Left colon (tissue), 2 donors: ENCODE data around the gene ZNRD2. TPM values are rescaled to one million over a fixed set of nuclear protein-coding genes. Genes with fewer than 3 reads are reported as not detected.
"Not testable (repeated sequence)": the region's sequence is repeated elsewhere in the genome, so short reads cannot be mapped to it uniquely, and the experiment has no call there.

Experiments
- ATAC-seq: fragments of 200-7000 bp; cut with Tn5 transposase; one replicate; pipeline ENCODE4 v1.9.1; 2020; ENCODE audit warnings: mild to moderate bottlenecking, moderate library complexity
- DNase-seq, 2 donors: peaks; one replicate each; pipeline ENCODE4 v3.0.0-alpha.2; 2020
- intact Hi-C, 2 donors: fragments of 100-400 bp; cut with DNase I in 1 of 2; cut with micrococcal nuclease in 1 of 2; formaldehyde crosslinking; loops; one replicate each; pipeline versions ENCODE4 v1.11.2 to v1.14.0; 2022; cut with DNase I, micrococcal nuclease
- long read RNA-seq: library from polyadenylated mRNA; unstranded; transcript quantifications from one replicate; pipeline ENCODE4 v2.0.0, GENCODE V29; 2021
- total RNA-seq, 2 donors: library from RNA; stranded (reverse); fragmentation: NEBNext Ultra II Directional; extraction: Animal tissue kit (Norgen Biotek cat#: 25700); gene quantifications; one replicate each; pipeline ENCODE4 v1.2.1, GENCODE V29; 2021
- donor health status: DM: no; HTN: no; CAD: no.
- donor health status: DM: yes; HTN: yes; CAD: no.

Gene ZNRD2
- total RNA-seq, result 10 to 100 TPM; 15.4 to 18.5 TPM
- long read RNA-seq, transcript SSSCA1-201 (4 exons, 698 nt), result major isoform, 12 of 15 reads
- long read RNA-seq, partial matches to known transcripts, result 0 of 15 reads
- long read RNA-seq, other reads (novel, unspliced or antisense), result 3 of 15 reads

- ATAC-seq (peak; percentile 73), DNase-seq (peak; percentile 98 to 99)
- intact Hi-C loops, result loop anchor here in 1 of 2 donors (10.0 kb wide), 1 partner anchor 55 kb away; no protein-coding TSS in a partner anchor
Observed at GRCh38 chr11:65569973-65570918, at the start of gene ZNRD2. Gene ZNRD2, plus strand, starts transcription at chr11:65570477. Its CDS starts 15 bp downstream, at chr11:65570492.

GRCh38 chr11:65521777-65522521 is 48.3 kb upstream of the ZNRD2 start:
- DNase-seq, ATAC-seq, intact Hi-C loops: not testable (repeated sequence)

GRCh38 chr11:65522718-65523630 is 47.3 kb upstream of the ZNRD2 start:
- ATAC-seq, intact Hi-C loops, DNase-seq: not testable (repeated sequence)

- ATAC-seq, intact Hi-C loops, DNase-seq: not testable (repeated sequence)
Observed at GRCh38 chr11:65523631-65523968, 46.7 kb upstream of the ZNRD2 start.

GRCh38 chr11:65524014-65524740 is 46.1 kb upstream of the ZNRD2 start:
- intact Hi-C loops, result no loop called here
- DNase-seq (peak; percentile 60 to 68), ATAC-seq (peak; percentile 19)

GRCh38 chr11:65524741-65525545 is 45.3 kb upstream of the ZNRD2 start, which contains the start of gene SCYL1:
Gene SCYL1, plus strand, starts transcription at chr11:65525083. Its CDS starts 71 bp downstream, at chr11:65525154.
- peak; percentile 95 for ATAC-seq
- intact Hi-C loops, result no loop called here

GRCh38 chr11:65525546-65526480 is 44.5 kb upstream of the ZNRD2 start:
- intact Hi-C loops, result no loop called here
- no peak for DNase-seq
- ATAC-seq, result no peak

More at GRCh38 chr11:65524741-65525545, 45.3 kb upstream of the ZNRD2 start, which contains the start of gene SCYL1:
- peak; percentile 71 to 83 for DNase-seq

- intact Hi-C loops, result no loop called here
- no peak for ATAC-seq
- no peak for DNase-seq
Observed at GRCh38 chr11:65526744-65527143, 43.5 kb upstream of the ZNRD2 start.

GRCh38 chr11:65528819-65529350 is 41.4 kb upstream of the ZNRD2 start:
- DNase-seq, result no peak
- intact Hi-C loops, result no loop called here
- ATAC-seq, result no peak

GRCh38 chr11:65529475-65530156 is 40.7 kb upstream of the ZNRD2 start:
- ATAC-seq (no peak), DNase-seq (no peak)
- intact Hi-C loops, result no loop called here

- ATAC-seq (no peak), DNase-seq (no peak)
- intact Hi-C loops, result no loop called here
Observed at GRCh38 chr11:65530157-65530496, 40.1 kb upstream of the ZNRD2 start.

- ATAC-seq, result no peak
- DNase-seq, result no peak
- intact Hi-C loops, result no loop called here
Observed at GRCh38 chr11:65532388-65533064, 37.8 kb upstream of the ZNRD2 start.

- DNase-seq (no peak), ATAC-seq (no peak)
- intact Hi-C loops, result no loop called here
Observed at GRCh38 chr11:65535102-65535501, 35.2 kb upstream of the ZNRD2 start.

- intact Hi-C loops, result no loop called here
- ATAC-seq (no peak), DNase-seq (no peak)
Observed at GRCh38 chr11:65536412-65537295, 33.6 kb upstream of the ZNRD2 start.
